Panc1 (cell line): ENCODE data around the gene MRC2. TPM values are rescaled to one million over a fixed set of nuclear protein-coding genes. Genes with fewer than 3 reads are reported as not detected.

ENCODE experiments used
- ATAC-seq: fragments of 200-7000 bp; cut with Tn5 transposase; 2 replicates; pipeline ENCODE4 v1.9.1; 2020; ENCODE audit warnings: mild to moderate bottlenecking, moderate library complexity
- BruUV-seq: library from RNA; stranded (reverse); fragments of 400-500 nt; replicated peaks from 2 replicates; lab custom pipeline; 2021; lab: Mats Ljungman, UMichigan
- CTCF ChIA-PET: fragments of 300-600 bp; sonication (Branson Sonifier 250); formaldehyde crosslinking; loops from one replicate; lab custom pipeline; 2022; ENCODE audit warnings: antibody characterized with exemption; lab: Charles Lee
- POLR2A ChIA-PET: fragments of 300-600 bp; sonication (Branson Sonifier 250); formaldehyde crosslinking; loops from one replicate; lab custom pipeline; 2022; ENCODE audit warnings: antibody characterized with exemption; lab: Charles Lee
- DNase-seq: peaks from one replicate; pipeline ENCODE4 v3.0.0-alpha.2; 2010; ENCODE audit warnings: low read depth, low spot score
- H3K27ac ChIP-seq: 2 replicates; pipeline ENCODE4 v1.5.1; 2011; ENCODE audit warnings: mild to moderate bottlenecking, low read length, inconsistent platforms
- H3K27me3 ChIP-seq: fragments of 200-500 bp; sonication (Bioruptor generic); 2 replicates; pipeline ENCODE4 v1.6.0; 2014; ENCODE audit warnings: low read length, inconsistent platforms; ENCODE audit not compliant: control insufficient read depth, insufficient read depth
- H3K36me3 ChIP-seq: fragments of 200-500 bp; sonication (Bioruptor generic); 2 replicates; pipeline ENCODE4 v1.5.1; 2014; ENCODE audit warnings: inconsistent platforms, mild to moderate bottlenecking, low read length, moderate library complexity; ENCODE audit not compliant: control insufficient read depth, insufficient read depth
- H3K4me1 ChIP-seq: 2 replicates; pipeline ENCODE4 v1.5.1; 2011; ENCODE audit warnings: inconsistent platforms, mild to moderate bottlenecking, low read length, moderate library complexity; ENCODE audit not compliant: control insufficient read depth, insufficient read depth
- H3K4me3 ChIP-seq, 2 experiments: 2 replicates each; pipeline ENCODE4 v1.5.1; 2011 to 2012; ENCODE audit warnings: low read depth in 2 of 2, low read length in 2 of 2, mild to moderate bottlenecking in 2 of 2, inconsistent platforms in 1 of 2, moderate library complexity in 1 of 2
- H3K9me3 ChIP-seq: fragments of 200-500 bp; sonication (Bioruptor generic); 2 replicates; pipeline ENCODE4 v1.5.1; 2014; ENCODE audit warnings: low read depth, mild to moderate bottlenecking, inconsistent platforms, low read length, moderate library complexity; ENCODE audit not compliant: control insufficient read depth, insufficient read depth
- POLR2AphosphoS5 ChIP-seq: IDR thresholded peaks from 2 replicates; pipeline ENCODE4 v1.6.1; 2012; ENCODE audit warnings: mild to moderate bottlenecking, low read depth, low read length, moderate library complexity
- SIN3A ChIP-seq: IDR thresholded peaks from 2 replicates; pipeline ENCODE4 v1.6.1; 2012; ENCODE audit warnings: low read depth, mild to moderate bottlenecking, low read length, moderate library complexity, borderline replicate concordance; ENCODE audit not compliant: insufficient read depth
- TCF7L2 ChIP-seq: IDR thresholded peaks from 2 replicates; pipeline ENCODE4 v1.6.1; 2011; ENCODE audit warnings: mild to moderate bottlenecking, low read depth, low read length, inconsistent platforms
- in situ Hi-C: cut with HindIII; loops from 2 replicates; pipeline ENCODE4 v1.10.0; 2016; ENCODE audit warnings: low sequenced_read_pairs, low pct_unique_long_range_greater_than_20kb
- intact Hi-C: fragments of 100-400 bp; cut with micrococcal nuclease; formaldehyde crosslinking; loops from one replicate; pipeline ENCODE4 v1.10.0; 2022; ENCODE audit not compliant: unreplicated experiment
- total RNA-seq: library from RNA; stranded (reverse); gene quantifications from one replicate; pipeline ENCODE4 v1.2.1, GENCODE V29; 2021; ENCODE audit not compliant: unreplicated experiment
- TF ChIP-seq, protein P1 (sequence below), 2 experiments: IDR thresholded peaks; 2 replicates each; pipeline ENCODE4 v1.6.1; 2011 to 2012; ENCODE audit warnings: low read depth in 2 of 2, control low read depth in 1 of 2, low read length in 1 of 2, mild to moderate bottlenecking in 1 of 2, moderate library complexity in 1 of 2; ENCODE audit not compliant: insufficient read depth in 1 of 2
- TF ChIP-seq, protein P2 (sequence below): fragments of 450-650 bp; IDR thresholded peaks from 2 replicates; pipeline ENCODE4 v1.5.1; 2017; ENCODE audit warnings: mild to moderate bottlenecking

The MRC2 gene
- total RNA-seq, 1 experiment from 2014 or later, result 120 TPM

DNA sequence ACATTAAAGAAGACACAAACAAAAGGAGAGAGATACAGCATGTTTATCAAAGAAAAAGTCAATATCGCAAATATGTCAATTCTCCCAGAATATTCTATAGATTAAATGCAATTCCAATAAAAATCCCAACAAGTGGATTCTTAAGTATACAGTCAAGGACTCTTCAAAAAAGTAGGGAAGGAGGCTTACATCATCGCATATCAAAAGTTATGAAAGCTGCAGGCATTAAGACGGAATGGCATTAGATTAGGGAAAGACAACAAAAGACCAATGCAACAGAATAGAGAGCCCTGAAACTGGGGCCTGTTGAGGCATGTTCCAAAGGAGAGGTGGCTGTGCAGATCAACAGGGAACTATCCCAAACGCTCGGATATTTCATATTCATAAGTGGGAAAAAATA, 104.7 kb downstream of the MRC2 start:
- DNase-seq, result no peak
- POLR2A ChIA-PET, result no interaction called here

DNA sequence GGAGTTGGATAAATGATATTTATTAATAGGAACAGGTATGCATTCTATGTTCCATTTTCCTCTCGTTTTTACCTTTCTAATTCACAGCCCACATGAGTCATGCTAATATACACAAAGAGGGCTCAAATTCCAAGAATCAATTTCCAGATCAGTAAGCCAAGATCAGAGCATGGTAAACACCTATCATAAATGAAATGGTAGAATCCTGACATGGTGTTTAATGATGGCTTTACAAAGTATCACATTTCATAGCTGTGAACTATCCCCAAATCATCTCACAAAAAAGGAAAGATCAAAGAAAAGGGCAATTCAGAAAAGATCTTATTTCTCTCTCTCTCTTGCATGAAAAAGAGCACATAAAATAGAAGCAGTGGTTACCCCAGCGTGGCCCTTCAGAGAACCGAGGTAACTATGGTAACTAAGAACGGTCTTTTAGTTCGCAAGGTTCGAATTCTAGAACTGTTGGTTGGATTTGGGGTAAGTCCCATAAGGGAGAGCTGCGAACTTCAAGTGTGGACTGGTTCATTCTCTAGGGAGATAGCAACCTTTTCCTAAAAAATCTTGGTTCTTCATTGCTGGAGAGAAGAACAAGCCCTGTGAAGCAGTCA, 107.7 kb downstream of the MRC2 start:
- no peaks in the 10 kb centered on the region for H3K36me3 ChIP-seq
- no peaks in the 10 kb centered on the region for H3K4me1 ChIP-seq
- no peaks in the 10 kb centered on the region for H3K27me3 ChIP-seq
- TF ChIP-seq TCF7L2, result no peak
- no peak for TF ChIP-seq POLR2AphosphoS5
- TF ChIP-seq SIN3A, result no peak
- TF ChIP-seq, protein P1, sequence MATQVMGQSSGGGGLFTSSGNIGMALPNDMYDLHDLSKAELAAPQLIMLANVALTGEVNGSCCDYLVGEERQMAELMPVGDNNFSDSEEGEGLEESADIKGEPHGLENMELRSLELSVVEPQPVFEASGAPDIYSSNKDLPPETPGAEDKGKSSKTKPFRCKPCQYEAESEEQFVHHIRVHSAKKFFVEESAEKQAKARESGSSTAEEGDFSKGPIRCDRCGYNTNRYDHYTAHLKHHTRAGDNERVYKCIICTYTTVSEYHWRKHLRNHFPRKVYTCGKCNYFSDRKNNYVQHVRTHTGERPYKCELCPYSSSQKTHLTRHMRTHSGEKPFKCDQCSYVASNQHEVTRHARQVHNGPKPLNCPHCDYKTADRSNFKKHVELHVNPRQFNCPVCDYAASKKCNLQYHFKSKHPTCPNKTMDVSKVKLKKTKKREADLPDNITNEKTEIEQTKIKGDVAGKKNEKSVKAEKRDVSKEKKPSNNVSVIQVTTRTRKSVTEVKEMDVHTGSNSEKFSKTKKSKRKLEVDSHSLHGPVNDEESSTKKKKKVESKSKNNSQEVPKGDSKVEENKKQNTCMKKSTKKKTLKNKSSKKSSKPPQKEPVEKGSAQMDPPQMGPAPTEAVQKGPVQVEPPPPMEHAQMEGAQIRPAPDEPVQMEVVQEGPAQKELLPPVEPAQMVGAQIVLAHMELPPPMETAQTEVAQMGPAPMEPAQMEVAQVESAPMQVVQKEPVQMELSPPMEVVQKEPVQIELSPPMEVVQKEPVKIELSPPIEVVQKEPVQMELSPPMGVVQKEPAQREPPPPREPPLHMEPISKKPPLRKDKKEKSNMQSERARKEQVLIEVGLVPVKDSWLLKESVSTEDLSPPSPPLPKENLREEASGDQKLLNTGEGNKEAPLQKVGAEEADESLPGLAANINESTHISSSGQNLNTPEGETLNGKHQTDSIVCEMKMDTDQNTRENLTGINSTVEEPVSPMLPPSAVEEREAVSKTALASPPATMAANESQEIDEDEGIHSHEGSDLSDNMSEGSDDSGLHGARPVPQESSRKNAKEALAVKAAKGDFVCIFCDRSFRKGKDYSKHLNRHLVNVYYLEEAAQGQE (IDR thresholded peaks at IDR 0.05; ENCODE audit: insufficient read depth in 1 of 2, low read depth in 2 of 2, low read length in 1 of 2), result no peak
- TF ChIP-seq, protein P2, sequence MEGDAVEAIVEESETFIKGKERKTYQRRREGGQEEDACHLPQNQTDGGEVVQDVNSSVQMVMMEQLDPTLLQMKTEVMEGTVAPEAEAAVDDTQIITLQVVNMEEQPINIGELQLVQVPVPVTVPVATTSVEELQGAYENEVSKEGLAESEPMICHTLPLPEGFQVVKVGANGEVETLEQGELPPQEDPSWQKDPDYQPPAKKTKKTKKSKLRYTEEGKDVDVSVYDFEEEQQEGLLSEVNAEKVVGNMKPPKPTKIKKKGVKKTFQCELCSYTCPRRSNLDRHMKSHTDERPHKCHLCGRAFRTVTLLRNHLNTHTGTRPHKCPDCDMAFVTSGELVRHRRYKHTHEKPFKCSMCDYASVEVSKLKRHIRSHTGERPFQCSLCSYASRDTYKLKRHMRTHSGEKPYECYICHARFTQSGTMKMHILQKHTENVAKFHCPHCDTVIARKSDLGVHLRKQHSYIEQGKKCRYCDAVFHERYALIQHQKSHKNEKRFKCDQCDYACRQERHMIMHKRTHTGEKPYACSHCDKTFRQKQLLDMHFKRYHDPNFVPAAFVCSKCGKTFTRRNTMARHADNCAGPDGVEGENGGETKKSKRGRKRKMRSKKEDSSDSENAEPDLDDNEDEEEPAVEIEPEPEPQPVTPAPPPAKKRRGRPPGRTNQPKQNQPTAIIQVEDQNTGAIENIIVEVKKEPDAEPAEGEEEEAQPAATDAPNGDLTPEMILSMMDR, result no peak
- H3K27ac ChIP-seq, result no peak overlapping the region
- ATAC-seq, result no peak
- no peak for DNase-seq
- POLR2A ChIA-PET, result interaction anchor here (0.5 kb wide), 1 partner anchor 32 kb away, joined by 4 read pairs; no protein-coding TSS in a partner anchor
- no peaks in the 10 kb centered on the region for H3K9me3 ChIP-seq
- no TSS peak for BruUV-seq
- in situ Hi-C loops, result no loop called here
- CTCF ChIA-PET, result no interaction called here
- intact Hi-C loops, result no loop called here
- no peak overlapping the region for H3K4me3 ChIP-seq

More for the DNA sequence above, 104.7 kb downstream of the MRC2 start:
- no peaks in the 10 kb centered on the region for H3K27me3 ChIP-seq
- no peak overlapping the region for H3K27ac ChIP-seq
- no peaks in the 10 kb centered on the region for H3K4me1 ChIP-seq
- no peak for TF ChIP-seq TCF7L2
- TF ChIP-seq, protein P1 (IDR thresholded peaks at IDR 0.05; ENCODE audit: insufficient read depth in 1 of 2, low read depth in 2 of 2, low read length in 1 of 2), result no peak
- TF ChIP-seq POLR2AphosphoS5, result no peak
- no peak for TF ChIP-seq SIN3A
- H3K4me3 ChIP-seq, result no peak overlapping the region
- H3K9me3 ChIP-seq, result no peaks in the 10 kb centered on the region
- H3K36me3 ChIP-seq, result no peaks in the 10 kb centered on the region
- BruUV-seq, result no TSS peak
- intact Hi-C loops, result no loop called here
- CTCF ChIA-PET, result no interaction called here
- ATAC-seq, result no peak
- in situ Hi-C loops, result no loop called here
